Stimulated activated CD4-positive, alpha-beta T cell treated with anti-CD3 and anti-CD28 coated beads, Interleukin-1b, Interleukin-23, amount 100 ng/mL, for 48 hours (primary cell): ENCODE results near the gene TIMM10B.

ENCODE experiments used
- DNase-seq: peaks from one replicate; pipeline ENCODE4 v3.0.0-alpha.2; 2020

The TIMM10B gene

GRCh38 chr11:6473451-6474412 lies 7.6 kb upstream of the TIMM10B start, which contains the start of gene TRIM3:
Gene TRIM3 (minus strand): TSS chr11:6473941. CDS start chr11:6465695, 8,246 bp downstream.
- DNase-seq, result peak; percentile 44

GRCh38 chr11:6474413-6474792 lies 6.9 kb upstream of the TIMM10B start:
- no peak for DNase-seq

DNA sequence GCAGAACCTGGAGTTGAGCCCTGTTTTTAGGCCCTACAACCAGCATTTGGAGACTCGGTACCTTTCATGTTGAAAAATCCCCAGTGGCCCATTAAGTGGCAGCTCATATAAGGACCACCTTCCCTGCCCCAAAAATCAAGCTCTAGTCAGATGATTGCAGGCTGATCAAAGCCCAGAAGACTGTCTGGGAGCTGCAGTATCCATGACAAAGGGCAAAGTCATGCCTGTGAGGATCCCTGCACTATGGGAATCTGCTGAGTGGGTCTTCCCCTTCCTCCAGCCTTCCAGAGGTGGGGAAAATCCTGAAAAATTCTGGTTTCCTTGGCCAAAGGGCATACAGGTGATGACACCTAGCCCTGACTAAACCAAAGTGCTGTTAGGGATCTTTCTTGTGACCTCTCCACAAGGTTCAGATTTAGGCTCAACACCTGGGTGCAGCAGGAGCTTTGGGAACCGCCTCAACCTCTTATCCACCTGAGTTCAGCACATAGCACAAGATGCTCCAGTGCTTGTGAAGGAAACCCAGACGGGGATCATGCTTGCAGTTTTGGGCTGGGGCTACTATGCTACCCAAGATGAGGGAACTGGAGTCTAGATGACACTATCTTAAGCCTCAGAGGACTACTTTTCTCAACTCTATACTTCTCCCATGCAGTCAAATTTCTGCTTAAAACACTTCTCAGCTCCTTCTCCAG lies 6.3 kb upstream of the TIMM10B start:
- DNase-seq, result no peak

- DNase-seq, result no peak
Measured at GRCh38 chr11:6475936-6476335, 5.4 kb upstream of the TIMM10B start.

- DNase-seq, result no peak
Measured at GRCh38 chr11:6476571-6476970, 4.7 kb upstream of the TIMM10B start.

GRCh38 chr11:6480299-6480914 lies 894 bp upstream of the TIMM10B start:
- no peak for DNase-seq

GRCh38 chr11:6481924-6482275 lies 599 bp downstream of the TIMM10B start:
- DNase-seq, result peak; percentile 11

DNA sequence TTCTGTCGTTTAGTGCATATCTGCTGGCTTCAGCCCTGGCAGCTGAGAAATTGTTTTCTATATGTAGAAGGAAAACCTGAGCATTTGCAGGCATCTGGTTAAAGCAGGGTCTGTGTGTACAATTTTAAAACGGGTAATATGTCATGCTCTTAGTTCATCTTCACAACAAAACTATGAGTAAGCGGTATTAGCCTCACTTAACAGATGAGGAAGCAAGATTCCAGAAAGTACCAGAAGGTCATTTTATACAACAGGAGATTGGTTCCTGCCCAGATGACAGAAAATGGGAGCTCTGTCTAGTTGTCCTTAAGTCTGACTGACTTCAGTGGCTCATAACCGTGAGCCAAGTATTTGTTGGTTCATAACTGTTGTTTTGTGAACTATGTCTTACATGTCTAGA lies 1.1 kb downstream of the TIMM10B start:
- DNase-seq, result no peak

GRCh38 chr11:6483015-6483414 lies 1.7 kb downstream of the TIMM10B start:
- no peak for DNase-seq

DNA sequence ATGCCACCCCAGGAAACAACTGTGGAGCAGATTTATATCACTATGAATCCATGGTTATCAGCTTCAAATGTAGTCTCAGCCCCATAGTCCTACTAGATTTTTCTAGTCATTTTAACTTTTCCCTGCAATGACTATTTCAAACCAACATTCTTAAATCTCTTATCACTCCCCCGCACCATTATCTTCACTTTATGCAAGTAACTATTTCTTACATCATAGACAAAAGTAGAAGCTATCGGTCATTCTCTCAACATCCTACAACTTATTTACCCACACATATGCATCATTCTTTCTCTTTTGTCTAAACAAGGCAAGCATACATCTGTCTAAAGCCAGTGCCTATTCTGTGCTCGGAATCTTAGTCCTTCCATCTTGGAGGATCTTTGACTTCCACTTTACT lies 4.4 kb downstream of the TIMM10B start:
- DNase-seq, result no peak

GRCh38 chr11:6486256-6486655 lies 5.0 kb downstream of the TIMM10B start:
- DNase-seq, result no peak

DNA sequence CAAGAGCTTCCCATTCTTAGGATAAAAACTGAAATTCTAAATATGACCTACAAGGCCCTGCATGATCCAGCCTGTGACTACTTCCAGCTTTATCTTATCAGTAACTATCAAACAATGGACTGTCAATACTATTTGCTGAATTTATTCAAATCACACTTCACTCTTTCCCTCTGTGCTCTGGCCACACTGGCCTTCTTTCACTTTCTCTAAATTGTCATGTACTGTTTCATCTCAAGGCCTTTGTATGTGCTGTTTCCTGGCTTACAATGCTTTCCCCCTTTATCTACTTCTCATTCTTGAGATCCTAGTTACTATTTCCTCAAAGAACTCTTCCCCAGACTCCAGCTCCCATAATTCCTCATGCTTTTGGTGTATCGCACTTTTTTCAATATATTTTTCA lies 5.6 kb downstream of the TIMM10B start:
- DNase-seq, result no peak

DNA sequence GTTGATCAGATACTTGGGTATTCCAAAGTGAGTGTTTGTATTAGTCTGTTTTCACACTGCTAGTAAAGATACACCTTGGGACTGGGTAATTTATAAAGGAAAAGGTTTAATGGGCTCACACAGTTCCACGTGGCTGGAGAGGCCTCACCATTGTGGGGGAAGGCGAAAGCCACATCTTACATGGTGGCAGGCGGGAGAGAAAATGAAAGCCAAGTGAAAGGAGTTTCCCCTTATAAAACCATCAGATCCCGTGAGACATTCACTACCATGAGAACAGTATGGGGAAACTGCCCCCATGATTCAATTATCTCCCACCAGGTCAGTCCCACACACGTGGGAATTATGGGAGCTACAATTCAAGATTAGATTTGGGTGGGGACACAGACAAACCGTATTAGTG lies 7.0 kb downstream of the TIMM10B start:
- DNase-seq, result no peak

GRCh38 chr11:6488821-6489220 lies 7.5 kb downstream of the TIMM10B start:
- DNase-seq, result no peak

GRCh38 chr11:6489306-6489705 lies 8.0 kb downstream of the TIMM10B start:
- DNase-seq, result no peak

DNA sequence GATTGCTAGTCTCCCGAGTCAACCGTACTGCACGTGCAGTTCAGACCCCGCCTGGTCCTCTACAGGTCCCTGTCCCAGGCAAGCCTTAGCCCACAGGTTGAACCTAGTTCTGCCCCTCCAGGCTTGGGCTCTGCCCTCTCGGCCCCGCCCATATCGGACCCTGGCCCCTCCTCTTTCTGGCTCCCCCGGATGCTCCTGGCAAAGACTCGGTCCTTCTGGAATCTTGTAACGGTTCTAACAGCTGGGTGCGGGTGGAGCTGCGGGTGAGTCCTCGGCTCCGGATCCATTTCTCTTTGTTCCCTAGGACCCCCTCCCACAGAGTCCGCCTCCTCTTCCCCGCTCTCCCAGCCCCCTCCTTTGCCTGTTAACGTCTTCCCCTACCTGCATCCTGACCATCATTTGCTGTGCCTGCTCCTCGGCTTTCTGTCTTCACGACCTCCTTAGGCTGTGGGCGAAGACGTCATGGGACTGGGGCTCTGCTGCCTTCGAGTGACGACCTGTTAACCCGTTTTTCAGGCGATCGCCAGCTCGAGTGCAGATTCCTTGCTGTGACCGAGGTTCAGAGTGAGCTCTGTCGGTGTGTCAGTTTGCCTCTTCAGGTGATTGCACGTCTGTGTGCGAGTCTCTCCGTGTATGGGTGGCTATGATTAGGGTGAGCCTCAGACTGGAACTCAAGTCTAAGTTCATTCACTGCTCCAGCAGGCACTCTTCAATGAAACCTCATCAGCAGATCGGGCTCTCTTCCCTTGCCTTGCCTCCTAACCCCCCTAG lies 16.0 kb downstream of the TIMM10B start, which contains the start of gene DNHD1:
TSS of gene DNHD1 (plus strand) at position 212 of the 771 bp plus-strand sequence. CDS start 936 bp downstream, outside the sequence.
- DNase-seq, result no peak

- no peak for DNase-seq
Measured at GRCh38 chr11:6498121-6498520, 16.8 kb downstream of the TIMM10B start.

DNA sequence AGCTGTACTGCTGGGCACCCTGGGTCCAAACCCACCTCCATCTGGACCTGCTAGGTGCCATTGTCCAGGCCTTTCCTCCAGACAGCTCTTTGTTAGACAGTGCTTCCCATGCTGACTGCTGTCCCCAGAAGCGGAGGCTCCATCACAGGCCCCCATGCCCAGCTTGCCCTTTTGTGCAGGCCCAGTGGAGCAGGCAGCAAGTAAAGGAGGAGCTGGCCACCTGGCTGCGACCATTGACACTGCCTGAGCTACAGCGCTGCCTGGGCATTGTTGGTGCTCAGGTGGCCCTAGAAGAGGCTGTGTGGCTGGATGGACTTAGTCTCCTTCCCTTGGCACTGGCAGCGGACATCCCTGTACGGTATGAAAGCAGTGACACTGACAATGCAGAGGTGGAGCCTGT lies 17.2 kb downstream of the TIMM10B start:
- no peak for DNase-seq

DNA sequence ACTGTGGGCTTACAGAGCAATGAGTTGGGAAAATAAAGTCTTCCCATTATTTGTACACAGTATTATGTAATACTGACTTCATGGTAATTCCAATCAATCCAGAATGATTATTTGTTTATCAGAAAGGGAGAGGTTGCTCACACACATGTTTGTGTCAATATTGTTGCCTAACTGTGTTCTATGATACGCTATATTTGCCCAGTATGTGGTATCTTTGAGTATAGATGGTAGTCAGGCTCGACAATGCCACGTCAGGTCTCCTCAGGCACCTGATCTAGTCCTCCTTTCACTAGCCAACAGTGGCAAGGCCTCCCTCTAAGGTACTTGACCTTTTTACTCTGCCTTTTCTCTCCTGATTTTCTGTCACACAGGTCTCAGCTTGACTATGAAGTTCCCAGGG lies 21.1 kb downstream of the TIMM10B start:
- no peak for DNase-seq

- no peak for DNase-seq
Measured at GRCh38 chr11:6504166-6504565, 22.9 kb downstream of the TIMM10B start.

GRCh38 chr11:6505577-6506240 lies 24.4 kb downstream of the TIMM10B start:
- DNase-seq, result no peak

DNA sequence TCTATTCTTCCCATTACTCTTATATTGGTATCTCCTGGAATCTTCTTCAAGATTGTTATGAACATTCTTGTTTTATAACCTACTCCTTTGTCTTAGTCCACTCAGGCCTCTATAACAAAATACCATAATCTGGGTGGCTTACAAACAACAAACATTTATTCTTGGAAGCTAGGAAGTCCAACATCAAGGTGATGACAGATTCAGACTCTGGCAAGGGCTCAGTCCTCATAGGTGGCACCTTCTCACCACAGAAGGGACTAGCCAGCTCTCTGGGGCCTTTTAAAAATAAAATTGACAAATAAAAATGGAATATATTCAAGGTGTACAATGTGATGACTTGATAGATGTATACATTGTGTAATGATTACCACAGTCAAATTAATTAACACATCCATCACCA lies 35.6 kb downstream of the TIMM10B start:
- DNase-seq, result no peak
